CD14-positive monocyte (primary cell): ENCODE measurements around the gene OR4N5. TPM values are rescaled to one million over a fixed set of nuclear protein-coding genes. Genes with fewer than 3 reads are reported as not detected.

Experiments used
- DNase-seq, 3 donors: peaks; one replicate each; pipeline ENCODE4 v3.0.0-alpha.2; 2011 to 2022
- H2AFZ ChIP-seq: 2 replicates; pipeline ENCODE4 v1.6.0; 2012; ENCODE audit warnings: mild to moderate bottlenecking, low read depth, low read length, inconsistent platforms; ENCODE audit not compliant: insufficient read depth, poor library complexity, severe bottlenecking
- H3K27ac ChIP-seq, 2 donors: 1 replicate in 1 of 2; 2 replicates in 1 of 2; pipeline ENCODE4 v1.5.1; 2012 to 2013; ENCODE audit warnings: low read length in 2 of 2, control low read depth in 1 of 2, inconsistent platforms in 1 of 2, low read depth in 1 of 2, mild to moderate bottlenecking in 1 of 2
- H3K27me3 ChIP-seq, 2 donors: one replicate each; pipeline versions ENCODE4 v1.6.0 to v1.6.1; 2011 to 2013; ENCODE audit warnings: low read length in 2 of 2; ENCODE audit not compliant: control insufficient read depth in 2 of 2, insufficient read depth in 2 of 2
- H3K36me3 ChIP-seq, 2 donors: replicated peaks in 1 of 2; 1 replicate in 1 of 2; 2 replicates in 1 of 2; pipeline versions ENCODE4 v1.5.1 to v1.6.1; 2012 to 2013; ENCODE audit warnings: low read length in 2 of 2, control low read depth in 1 of 2, inconsistent platforms in 1 of 2, mild to moderate bottlenecking in 1 of 2; ENCODE audit not compliant: insufficient read depth in 2 of 2, control insufficient read depth in 1 of 2
- H3K4me1 ChIP-seq, 2 donors: 1 replicate in 1 of 2; 2 replicates in 1 of 2; pipeline versions ENCODE4 v1.5.1 to v1.6.1; 2012 to 2013; ENCODE audit warnings: low read length in 2 of 2, control low read depth in 1 of 2, inconsistent platforms in 1 of 2, mild to moderate bottlenecking in 1 of 2, moderate library complexity in 1 of 2; ENCODE audit not compliant: insufficient read depth in 2 of 2, control insufficient read depth in 1 of 2
- H3K4me2 ChIP-seq: replicated peaks from 2 replicates; pipeline ENCODE3; 2012; ENCODE audit warnings: low read length, moderate library complexity, mild to moderate bottlenecking; ENCODE audit not compliant: poor library complexity, severe bottlenecking; ENCODE audit errors: extremely low read depth
- H3K4me3 ChIP-seq, 3 experiments: fragments of 200-600 bp in 1 of 3; sonication (generic) in 1 of 3; replicated peaks in 1 of 3; 1 replicate in 2 of 3; 2 replicates in 1 of 3; pipeline ENCODE4 v1.5.1; 2011 to 2013; ENCODE audit warnings: low read length in 3 of 3, mild to moderate bottlenecking in 3 of 3, control low read depth in 2 of 3, low read depth in 2 of 3, inconsistent platforms in 1 of 3, moderate library complexity in 1 of 3
- H3K79me2 ChIP-seq: 2 replicates; pipeline ENCODE4 v1.6.0; 2012; ENCODE audit warnings: mild to moderate bottlenecking, control low read depth, inconsistent platforms, low read length, moderate library complexity; ENCODE audit not compliant: insufficient read depth
- H3K9ac ChIP-seq: 2 replicates; pipeline ENCODE4 v1.6.0; 2017; ENCODE audit warnings: low read length, mild to moderate bottlenecking; ENCODE audit not compliant: insufficient read depth, poor library complexity, severe bottlenecking
- H3K9me3 ChIP-seq, 2 donors: replicated peaks in 1 of 2; 1 replicate in 1 of 2; 2 replicates in 1 of 2; pipeline versions ENCODE4 v1.5.1 to v1.6.1; 2012 to 2013; ENCODE audit warnings: low read length in 2 of 2, control low read depth in 1 of 2; ENCODE audit not compliant: control insufficient read depth in 1 of 2, insufficient read depth in 1 of 2
- H4K20me1 ChIP-seq: 2 replicates; pipeline ENCODE4 v1.6.0; 2012; ENCODE audit warnings: mild to moderate bottlenecking, low read length, control low read depth, moderate library complexity; ENCODE audit not compliant: insufficient read depth
- H3K27ac Mint-ChIP-seq, 7 donors: one replicate each; pipeline ENCODE4 v1.8.0; 2020; ENCODE audit warnings: mild to moderate bottlenecking in 7 of 7, mixed read lengths in 7 of 7, moderate library complexity in 6 of 7, inconsistent platforms in 2 of 7
- H3K27me3 Mint-ChIP-seq, 3 donors: one replicate each; pipeline ENCODE4 v1.8.0; 2021 to 2022; ENCODE audit warnings: low read depth in 3 of 3, mild to moderate bottlenecking in 3 of 3, mixed read lengths in 3 of 3, moderate library complexity in 3 of 3, inconsistent platforms in 1 of 3
- H3K36me3 Mint-ChIP-seq, 2 donors: one replicate each; pipeline ENCODE4 v1.8.0; 2020; ENCODE audit warnings: mixed read lengths in 2 of 2, inconsistent platforms in 1 of 2, mild to moderate bottlenecking in 1 of 2
- H3K4me1 Mint-ChIP-seq: one replicate; pipeline ENCODE4 v1.8.0; 2020; ENCODE audit warnings: mild to moderate bottlenecking, mixed read lengths
- H3K4me3 Mint-ChIP-seq, 2 donors: one replicate each; pipeline ENCODE4 v1.8.0; 2020; ENCODE audit warnings: mild to moderate bottlenecking in 2 of 2, mixed read lengths in 2 of 2, moderate library complexity in 1 of 2
- H3K9me3 Mint-ChIP-seq, 7 donors: one replicate each; pipeline ENCODE4 v1.8.0; 2020 to 2022; ENCODE audit warnings: mixed read lengths in 7 of 7, mild to moderate bottlenecking in 6 of 7, moderate library complexity in 6 of 7, inconsistent platforms in 2 of 7
- WGBS: methylation state at CpG from one replicate; pipeline ENCODE4 v1.1.5; 2013; ENCODE audit warnings: missing lambda C conversion rate; ENCODE audit not compliant: insufficient coverage; 5-methylcytosine and 5-hydroxymethylcytosine counted together
- intact Hi-C, 2 donors: fragments of 100-400 bp; cut with micrococcal nuclease; formaldehyde crosslinking; loops; one replicate each; pipeline versions ENCODE4 v1.15.0 to v1.15.1; 2023
- polyA plus RNA-seq, 3 donors: library from polyadenylated mRNA; depleted of rRNA in 1 of 3; unstranded in 2 of 3; stranded (reverse) in 1 of 3; fragments of 300-500 nt in 2 of 3; fragments of >200 nt in 1 of 3; fragmentation: Illumina TruSeq in 2 of 3; gene quantifications; 1 replicate in 2 of 3; 2 replicates in 1 of 3; pipeline ENCODE4 v1.2.3, GENCODE V29; 2012 to 2021
- TF ChIP-seq, protein P1 (sequence below): fragments of 200-600 bp; IDR thresholded peaks from one replicate; pipeline ENCODE4 v1.8.0; 2022; ENCODE audit warnings: antibody characterized with exemption, mild to moderate bottlenecking

OR4N5 gene
- polyA plus RNA-seq, 3 donors = not detected

DNA sequence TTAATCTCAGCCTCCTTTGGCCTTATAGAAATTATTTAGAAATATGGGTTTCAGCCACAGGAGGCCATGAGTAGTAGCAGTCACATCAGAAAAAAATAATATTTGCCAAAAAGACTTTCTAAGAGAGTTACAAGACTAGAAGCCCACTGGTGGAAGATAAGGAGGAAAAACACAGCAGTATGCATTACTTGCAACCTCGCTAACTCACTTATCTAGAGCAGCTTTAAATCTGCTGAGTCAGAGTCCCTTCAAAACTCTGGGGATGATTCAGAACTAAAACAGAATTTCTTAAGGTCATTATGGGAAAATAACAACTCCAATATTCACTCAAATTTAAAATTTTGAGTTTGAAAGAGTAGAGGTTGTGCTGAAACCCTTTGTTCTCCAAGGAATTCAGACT is 21.9 kb upstream of the OR4N5 start:
- intact Hi-C loops = no loop called here
- H3K4me1 ChIP-seq = no peaks in the 10 kb centered on the region
- Mint-ChIP-seq H3K4me3 (no peak overlapping the region), H3K9me3 (peaks cover 13 to 26% (median 18%) of the 10 kb centered on the region in 7 donors), H3K4me1 (no peaks in the 10 kb centered on the region), H3K27me3 (peaks cover 0 to 2% (median 1%) of the 10 kb centered on the region in 3 donors), H3K27ac (no peak overlapping the region), H3K36me3 (no peaks in the 10 kb centered on the region)
- peaks cover 14 to 35% of the 10 kb centered on the region in 2 donors for H3K9me3 ChIP-seq
- H3K27me3 ChIP-seq = no peaks in the 10 kb centered on the region
- no CpG with 5 or more reads among the region's 1 CpG for WGBS
- H3K79me2 ChIP-seq = no peaks in the 10 kb centered on the region
- no peak overlapping the region for H3K4me2 ChIP-seq
- no peak for DNase-seq
- H2AFZ ChIP-seq = no peak overlapping the region
- H3K36me3 ChIP-seq = no peaks in the 10 kb centered on the region
- H3K27ac ChIP-seq = no peak overlapping the region
- no peak overlapping the region for H3K4me3 ChIP-seq
- H3K9ac ChIP-seq = no peak overlapping the region
- H4K20me1 ChIP-seq = no peaks in the 10 kb centered on the region
- TF ChIP-seq, protein P1, sequence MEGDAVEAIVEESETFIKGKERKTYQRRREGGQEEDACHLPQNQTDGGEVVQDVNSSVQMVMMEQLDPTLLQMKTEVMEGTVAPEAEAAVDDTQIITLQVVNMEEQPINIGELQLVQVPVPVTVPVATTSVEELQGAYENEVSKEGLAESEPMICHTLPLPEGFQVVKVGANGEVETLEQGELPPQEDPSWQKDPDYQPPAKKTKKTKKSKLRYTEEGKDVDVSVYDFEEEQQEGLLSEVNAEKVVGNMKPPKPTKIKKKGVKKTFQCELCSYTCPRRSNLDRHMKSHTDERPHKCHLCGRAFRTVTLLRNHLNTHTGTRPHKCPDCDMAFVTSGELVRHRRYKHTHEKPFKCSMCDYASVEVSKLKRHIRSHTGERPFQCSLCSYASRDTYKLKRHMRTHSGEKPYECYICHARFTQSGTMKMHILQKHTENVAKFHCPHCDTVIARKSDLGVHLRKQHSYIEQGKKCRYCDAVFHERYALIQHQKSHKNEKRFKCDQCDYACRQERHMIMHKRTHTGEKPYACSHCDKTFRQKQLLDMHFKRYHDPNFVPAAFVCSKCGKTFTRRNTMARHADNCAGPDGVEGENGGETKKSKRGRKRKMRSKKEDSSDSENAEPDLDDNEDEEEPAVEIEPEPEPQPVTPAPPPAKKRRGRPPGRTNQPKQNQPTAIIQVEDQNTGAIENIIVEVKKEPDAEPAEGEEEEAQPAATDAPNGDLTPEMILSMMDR = no peak

DNA sequence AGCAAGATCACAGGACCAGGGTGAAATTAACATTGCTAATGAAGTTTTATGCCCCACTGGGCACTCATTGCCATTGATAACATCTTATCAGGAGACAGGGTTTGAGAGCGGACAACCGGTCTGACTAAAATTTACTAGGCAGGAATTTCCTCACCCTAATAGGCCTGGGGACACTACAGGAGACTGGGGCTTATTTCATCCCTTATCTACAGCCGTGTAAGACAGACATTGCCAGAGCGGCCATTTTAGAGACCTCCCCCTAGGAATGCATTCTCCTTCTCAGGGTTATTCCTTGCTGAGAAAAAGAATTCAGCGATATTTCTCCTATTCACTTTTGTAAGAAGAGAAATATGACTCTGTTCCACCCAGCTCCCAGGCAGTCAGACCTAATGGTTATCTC is 19.8 kb upstream of the OR4N5 start:
- no peaks in the 10 kb centered on the region for H3K36me3 ChIP-seq
- H3K4me3 ChIP-seq = no peak overlapping the region
- intact Hi-C loops = no loop called here
- TF ChIP-seq, protein P1 = no peak
- H3K4me2 ChIP-seq = no peak overlapping the region
- H3K4me1 ChIP-seq = no peaks in the 10 kb centered on the region
- H3K27ac Mint-ChIP-seq = peak overlapping the region in 1 of 7 donors; percentile 12
- peaks cover 0 to 1% (median 1%) of the 10 kb centered on the region in 3 donors for H3K27me3 Mint-ChIP-seq
- no CpG with 5 or more reads among the region's 5 CpGs for WGBS
- no peaks in the 10 kb centered on the region for H4K20me1 ChIP-seq
- no peak overlapping the region for H3K4me3 Mint-ChIP-seq
- no peaks in the 10 kb centered on the region for H3K79me2 ChIP-seq
- no peaks in the 10 kb centered on the region for H3K36me3 Mint-ChIP-seq
- H3K27ac ChIP-seq = no peak overlapping the region
- peaks cover 13 to 26% (median 21%) of the 10 kb centered on the region in 7 donors for H3K9me3 Mint-ChIP-seq
- DNase-seq = no peak
- no peaks in the 10 kb centered on the region for H3K4me1 Mint-ChIP-seq
- no peak overlapping the region for H2AFZ ChIP-seq
- H3K9me3 ChIP-seq = peaks cover 14 to 35% of the 10 kb centered on the region in 2 donors
- no peaks in the 10 kb centered on the region for H3K27me3 ChIP-seq
- no peak overlapping the region for H3K9ac ChIP-seq
